DND-41 (cell line): ENCODE results near the gene NPVF.

Source experiments
- ATAC-seq: fragments of 200-7000 bp; cut with Tn5 transposase; 3 replicates; pipeline ENCODE4 v1.9.1; 2021; ENCODE audit warnings: low read depth; ENCODE audit not compliant: insufficient read depth
- DNase-seq: peaks from one replicate; pipeline ENCODE4 v3.0.0-alpha.2; 2020
- H2AFZ ChIP-seq: 2 replicates; pipeline ENCODE4 v1.6.0; 2012; ENCODE audit warnings: low read depth, low read length
- H3K27ac ChIP-seq: 2 replicates; pipeline ENCODE4 v1.5.1; 2012; ENCODE audit warnings: low read length, inconsistent platforms
- H3K27me3 ChIP-seq: fragments of 200-600 bp; sonication (generic); 2 replicates; pipeline ENCODE4 v1.6.0; 2012; ENCODE audit warnings: low read length, mild to moderate bottlenecking, inconsistent platforms; ENCODE audit not compliant: insufficient read depth, poor library complexity
- H3K36me3 ChIP-seq: 2 replicates; pipeline ENCODE4 v1.5.1; 2012; ENCODE audit warnings: low read length, inconsistent platforms; ENCODE audit not compliant: insufficient read depth
- H3K4me1 ChIP-seq: 2 replicates; pipeline ENCODE4 v1.5.1; 2012; ENCODE audit warnings: mild to moderate bottlenecking, low read length; ENCODE audit not compliant: insufficient read depth
- H3K4me2 ChIP-seq: 2 replicates; pipeline ENCODE4 v1.6.0; 2012; ENCODE audit warnings: mild to moderate bottlenecking, moderate library complexity, low read length, inconsistent platforms; ENCODE audit not compliant: insufficient read depth
- H3K4me3 ChIP-seq, 2 experiments: fragments of 200-600 bp in 1 of 2; shearing (Covaris generic) in 1 of 2; 2 replicates each; pipeline ENCODE4 v1.5.1; 2012 to 2016; ENCODE audit warnings: inconsistent platforms in 2 of 2, low read length in 2 of 2, mild to moderate bottlenecking in 2 of 2, low read depth in 1 of 2, moderate library complexity in 1 of 2
- H3K79me2 ChIP-seq: 2 replicates; pipeline ENCODE4 v1.6.0; 2012; ENCODE audit warnings: low read length, inconsistent platforms; ENCODE audit not compliant: insufficient read depth
- H3K9ac ChIP-seq: 2 replicates; pipeline ENCODE4 v1.6.0; 2012; ENCODE audit warnings: low read depth, mild to moderate bottlenecking, inconsistent platforms, low read length, moderate library complexity
- H3K9me3 ChIP-seq: 2 replicates; pipeline ENCODE4 v1.5.1; 2012; ENCODE audit warnings: low read length, moderate library complexity, mild to moderate bottlenecking, inconsistent platforms; ENCODE audit not compliant: insufficient read depth, severe bottlenecking
- H4K20me1 ChIP-seq: 2 replicates; pipeline ENCODE4 v1.6.0; 2012; ENCODE audit warnings: low read length; ENCODE audit not compliant: insufficient read depth
- EZH2 ChIP-seq: IDR thresholded peaks from 3 replicates; pipeline ENCODE4 v1.6.1; 2012; ENCODE audit warnings: borderline replicate concordance, low read depth, mild to moderate bottlenecking, moderate library complexity, low read length, inconsistent platforms; ENCODE audit not compliant: severe bottlenecking
- TF ChIP-seq, protein P1 (sequence below): IDR thresholded peaks from 2 replicates; pipeline ENCODE4 v1.5.1; 2012; ENCODE audit warnings: borderline replicate concordance, low read length, moderate library complexity, mild to moderate bottlenecking; ENCODE audit not compliant: poor library complexity, severe bottlenecking; ENCODE audit errors: extremely low read depth

NPVF gene

DNA sequence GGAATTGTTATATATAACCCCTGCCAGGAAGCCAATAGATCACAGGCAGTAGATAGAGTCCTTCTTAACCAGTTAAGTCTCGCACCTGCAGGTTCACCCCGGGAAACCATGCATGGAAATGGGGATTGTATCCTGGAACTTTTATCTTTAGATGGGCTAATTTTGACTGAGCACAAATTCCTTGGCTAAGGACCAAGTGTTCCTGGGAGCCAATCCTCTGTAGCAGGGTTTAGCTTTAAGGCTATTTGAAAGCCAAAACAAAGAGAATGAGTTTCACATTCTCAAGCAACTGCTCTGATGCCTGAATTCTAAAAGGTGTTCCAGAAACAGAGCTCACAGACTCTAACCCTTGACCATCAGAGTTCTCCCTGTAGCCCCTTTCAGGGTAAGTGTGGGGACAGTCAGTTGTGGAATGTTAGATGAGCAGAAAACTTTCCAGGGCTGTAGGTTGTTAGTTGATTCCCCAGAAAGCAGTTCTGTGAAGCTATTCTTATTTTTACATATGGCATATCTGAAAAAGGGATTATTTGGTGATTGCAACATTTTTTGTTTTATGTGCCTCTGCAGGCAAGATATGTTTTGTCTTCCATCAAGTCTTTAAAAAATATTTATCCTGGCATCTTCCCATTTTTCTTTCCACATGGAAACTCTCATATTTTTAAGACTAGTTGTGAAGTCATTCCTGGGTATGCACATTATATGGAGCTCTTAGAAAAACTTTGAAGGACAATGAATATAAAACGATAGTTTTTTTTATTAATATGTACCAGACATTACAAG is 16.2 kb upstream of the NPVF start:
- no peak overlapping the region for H3K9ac ChIP-seq
- no peaks in the 10 kb centered on the region for H3K79me2 ChIP-seq
- H3K36me3 ChIP-seq = no peaks in the 10 kb centered on the region
- H2AFZ ChIP-seq = no peak overlapping the region
- no peaks in the 10 kb centered on the region for H3K9me3 ChIP-seq
- ATAC-seq (no peak), DNase-seq (no peak)
- no peak overlapping the region for H3K27ac ChIP-seq
- no peaks in the 10 kb centered on the region for H3K4me1 ChIP-seq
- H3K4me3 ChIP-seq = no peak overlapping the region
- no peak overlapping the region for H3K4me2 ChIP-seq
- TF ChIP-seq, protein P1, sequence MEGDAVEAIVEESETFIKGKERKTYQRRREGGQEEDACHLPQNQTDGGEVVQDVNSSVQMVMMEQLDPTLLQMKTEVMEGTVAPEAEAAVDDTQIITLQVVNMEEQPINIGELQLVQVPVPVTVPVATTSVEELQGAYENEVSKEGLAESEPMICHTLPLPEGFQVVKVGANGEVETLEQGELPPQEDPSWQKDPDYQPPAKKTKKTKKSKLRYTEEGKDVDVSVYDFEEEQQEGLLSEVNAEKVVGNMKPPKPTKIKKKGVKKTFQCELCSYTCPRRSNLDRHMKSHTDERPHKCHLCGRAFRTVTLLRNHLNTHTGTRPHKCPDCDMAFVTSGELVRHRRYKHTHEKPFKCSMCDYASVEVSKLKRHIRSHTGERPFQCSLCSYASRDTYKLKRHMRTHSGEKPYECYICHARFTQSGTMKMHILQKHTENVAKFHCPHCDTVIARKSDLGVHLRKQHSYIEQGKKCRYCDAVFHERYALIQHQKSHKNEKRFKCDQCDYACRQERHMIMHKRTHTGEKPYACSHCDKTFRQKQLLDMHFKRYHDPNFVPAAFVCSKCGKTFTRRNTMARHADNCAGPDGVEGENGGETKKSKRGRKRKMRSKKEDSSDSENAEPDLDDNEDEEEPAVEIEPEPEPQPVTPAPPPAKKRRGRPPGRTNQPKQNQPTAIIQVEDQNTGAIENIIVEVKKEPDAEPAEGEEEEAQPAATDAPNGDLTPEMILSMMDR = no peak
- TF ChIP-seq EZH2 = no peak
- no peaks in the 10 kb centered on the region for H4K20me1 ChIP-seq
- peaks cover 5% of the 10 kb centered on the region for H3K27me3 ChIP-seq

DNA sequence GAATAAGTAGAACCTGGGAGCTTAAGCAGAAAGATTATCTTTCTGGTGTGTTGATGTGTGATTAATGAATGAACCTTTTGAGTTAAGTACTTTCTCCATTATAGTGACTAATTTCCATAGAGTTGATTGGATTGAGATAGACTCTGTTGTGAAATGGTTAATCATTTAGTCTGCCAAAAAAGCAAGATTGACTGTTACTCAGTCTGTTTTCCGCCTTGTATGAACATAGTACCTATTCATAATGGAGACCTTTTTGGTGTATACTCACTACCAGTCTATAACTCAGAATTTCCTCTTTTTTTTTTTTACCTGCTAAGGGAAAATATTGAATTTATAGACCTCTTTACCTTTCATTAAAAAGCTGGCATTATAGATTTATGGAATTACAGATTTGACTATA is 14.4 kb upstream of the NPVF start:
- no peaks in the 10 kb centered on the region for H4K20me1 ChIP-seq
- no peaks in the 10 kb centered on the region for H3K79me2 ChIP-seq

GRCh38 chr7:25240896-25241295 is 12.6 kb upstream of the NPVF start:
- no peak overlapping the region for H2AFZ ChIP-seq
- H3K9me3 ChIP-seq = no peaks in the 10 kb centered on the region
- H3K9ac ChIP-seq = no peak overlapping the region
- H3K27ac ChIP-seq = no peak overlapping the region
- no peaks in the 10 kb centered on the region for H3K79me2 ChIP-seq
- H3K4me3 ChIP-seq = no peak overlapping the region
- ATAC-seq (no peak), DNase-seq (no peak)
- no peaks in the 10 kb centered on the region for H4K20me1 ChIP-seq
- TF ChIP-seq, protein P1 = no peak
- TF ChIP-seq EZH2 = no peak
- H3K27me3 ChIP-seq = peaks cover 10% of the 10 kb centered on the region
- H3K4me1 ChIP-seq = no peaks in the 10 kb centered on the region
- H3K4me2 ChIP-seq = no peak overlapping the region
- no peaks in the 10 kb centered on the region for H3K36me3 ChIP-seq

More for the DNA sequence above, 14.4 kb upstream of the NPVF start:
- ATAC-seq = no peak
- no peak for DNase-seq
- H2AFZ ChIP-seq = no peak overlapping the region
- no peaks in the 10 kb centered on the region for H3K9me3 ChIP-seq
- H3K4me1 ChIP-seq = no peaks in the 10 kb centered on the region
- H3K27me3 ChIP-seq = peaks cover 5% of the 10 kb centered on the region
- no peak overlapping the region for H3K4me3 ChIP-seq
- no peak overlapping the region for H3K9ac ChIP-seq
- H3K4me2 ChIP-seq = no peak overlapping the region
- H3K36me3 ChIP-seq = no peaks in the 10 kb centered on the region
- TF ChIP-seq EZH2 = no peak
- no peak overlapping the region for H3K27ac ChIP-seq

DNA sequence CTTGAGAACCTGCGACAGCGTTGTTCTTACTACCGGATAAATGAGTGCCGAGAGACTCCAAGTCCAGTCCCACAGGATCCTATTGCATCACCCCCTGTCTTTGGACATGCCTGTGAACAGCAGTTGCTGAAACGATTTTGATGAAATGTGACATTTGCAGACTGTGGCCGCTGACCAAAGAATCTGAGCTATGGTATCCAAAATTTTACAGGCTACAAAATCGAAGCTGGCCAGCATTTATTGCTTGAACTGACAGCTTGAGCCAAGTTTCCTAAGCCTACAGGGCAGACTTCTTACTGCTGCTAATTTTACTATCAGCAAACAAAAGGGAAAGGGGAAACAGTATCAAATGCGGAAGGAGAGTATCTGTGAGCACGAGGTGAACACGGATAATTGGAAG is 12.1 kb upstream of the NPVF start:
- H2AFZ ChIP-seq = no peak overlapping the region
- H3K4me2 ChIP-seq = no peak overlapping the region
- H3K79me2 ChIP-seq = no peaks in the 10 kb centered on the region
- H3K4me3 ChIP-seq = no peak overlapping the region
- no peaks in the 10 kb centered on the region for H4K20me1 ChIP-seq
- no peak for TF ChIP-seq EZH2
- TF ChIP-seq, protein P1 = no peak
- no peaks in the 10 kb centered on the region for H3K36me3 ChIP-seq
- no peak for ATAC-seq
- DNase-seq = no peak
- no peak overlapping the region for H3K9ac ChIP-seq
- no peaks in the 10 kb centered on the region for H3K4me1 ChIP-seq
- H3K27ac ChIP-seq = no peak overlapping the region
- H3K27me3 ChIP-seq = peaks cover 14% of the 10 kb centered on the region
- H3K9me3 ChIP-seq = no peaks in the 10 kb centered on the region
